Esophagus muscularis mucosa (tissue), 3 donors: ENCODE measurements around the gene ME1.

ENCODE experiments used
- POLR2A ChIP-seq: fragments of 450-650 bp; IDR thresholded peaks from one replicate; pipeline ENCODE4 v1.6.1; 2017; ENCODE audit warnings: antibody characterized with exemption, moderate library complexity, mild to moderate bottlenecking, low read depth
- TF ChIP-seq, protein P1 (sequence below), 3 experiments: fragments of 200-600 bp in 2 of 3; fragments of 450-650 bp in 1 of 3; sonication (generic) in 2 of 3; IDR thresholded peaks; one replicate each; pipeline ENCODE4 v1.5.1; 2017 to 2019; ENCODE audit warnings: antibody characterized with exemption in 3 of 3, mild to moderate bottlenecking in 2 of 3, moderate library complexity in 1 of 3

DNA sequence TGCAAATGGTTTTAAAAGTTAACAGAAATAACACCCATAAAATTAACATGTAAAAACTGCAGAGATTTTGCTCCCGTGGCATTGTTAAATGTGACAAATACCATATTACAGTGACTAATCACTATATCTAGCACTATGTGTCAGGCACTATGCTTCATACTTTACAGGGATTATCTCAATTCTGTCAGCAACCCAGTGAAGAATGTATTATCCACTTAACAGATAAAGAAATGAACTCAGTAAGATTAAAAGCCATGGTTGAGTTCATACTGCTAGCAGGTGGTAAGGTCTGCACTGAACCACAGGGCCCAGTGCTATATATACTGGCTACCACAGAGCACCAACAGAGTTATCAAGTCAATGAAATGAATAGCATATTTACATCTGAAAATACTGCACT, 172.3 kb downstream of the ME1 start:
- TF ChIP-seq, protein P1, sequence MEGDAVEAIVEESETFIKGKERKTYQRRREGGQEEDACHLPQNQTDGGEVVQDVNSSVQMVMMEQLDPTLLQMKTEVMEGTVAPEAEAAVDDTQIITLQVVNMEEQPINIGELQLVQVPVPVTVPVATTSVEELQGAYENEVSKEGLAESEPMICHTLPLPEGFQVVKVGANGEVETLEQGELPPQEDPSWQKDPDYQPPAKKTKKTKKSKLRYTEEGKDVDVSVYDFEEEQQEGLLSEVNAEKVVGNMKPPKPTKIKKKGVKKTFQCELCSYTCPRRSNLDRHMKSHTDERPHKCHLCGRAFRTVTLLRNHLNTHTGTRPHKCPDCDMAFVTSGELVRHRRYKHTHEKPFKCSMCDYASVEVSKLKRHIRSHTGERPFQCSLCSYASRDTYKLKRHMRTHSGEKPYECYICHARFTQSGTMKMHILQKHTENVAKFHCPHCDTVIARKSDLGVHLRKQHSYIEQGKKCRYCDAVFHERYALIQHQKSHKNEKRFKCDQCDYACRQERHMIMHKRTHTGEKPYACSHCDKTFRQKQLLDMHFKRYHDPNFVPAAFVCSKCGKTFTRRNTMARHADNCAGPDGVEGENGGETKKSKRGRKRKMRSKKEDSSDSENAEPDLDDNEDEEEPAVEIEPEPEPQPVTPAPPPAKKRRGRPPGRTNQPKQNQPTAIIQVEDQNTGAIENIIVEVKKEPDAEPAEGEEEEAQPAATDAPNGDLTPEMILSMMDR (IDR thresholded peaks at IDR 0.05) = no peak
- TF ChIP-seq POLR2A = no peak
